ENCODE measurements around the gene RPTOR.

Gene RPTOR

GRCh38 chr17:80765241-80765961 is 220.8 kb downstream of the RPTOR start:
- Histone ChIP-seq H3K79me2 (ENCODE audit: insufficient read depth, low read length) (peaks cover 12% of the 10 kb centered on the region), H3K4me1 (ENCODE audit: insufficient read depth, low read length, severe bottlenecking) (peaks cover 75% of the 10 kb centered on the region), H3K9ac (ENCODE audit: low read length) (peak overlapping the region; percentile 47), H3K9me2 (ENCODE audit: low read depth, low read length) (no peaks in the 10 kb centered on the region), H3K36me3 (ENCODE audit: insufficient read depth, low read length) (peaks cover 81% of the 10 kb centered on the region), H3K4me2 (ENCODE audit: low read length) (peak overlapping the region; percentile 49), H3K27ac (ENCODE audit: low read depth, low read length, poor library complexity, severe bottlenecking) (peak overlapping the region; percentile 92), H3K4me3 (ENCODE audit: low read depth, low read length, poor library complexity, severe bottlenecking) (peak overlapping the region; percentile 8), H3K27me3 (ENCODE audit: insufficient read depth, low read length) (no peaks in the 10 kb centered on the region), H4K20me1 (ENCODE audit: insufficient read depth, low read length) (no peaks in the 10 kb centered on the region), H2AFZ (ENCODE audit: low read length) (no peak overlapping the region), H3K9me3 (ENCODE audit: low read length) (no peaks in the 10 kb centered on the region), H3F3A (ENCODE audit: insufficient read depth, low read length) (no peaks in the 10 kb centered on the region)
- TF ChIP-seq EZH2 (IDR thresholded peaks at IDR 0.05; ENCODE audit: borderline replicate concordance, low read length) (no peak), CTCF (IDR thresholded peaks at IDR 0.05; ENCODE audit: low read length) (no peak)

GRCh38 chr17:80766290-80766855 is 221.7 kb downstream of the RPTOR start:
- Histone ChIP-seq H3K4me2 (ENCODE audit: low read length) (no peak overlapping the region), H4K20me1 (ENCODE audit: insufficient read depth, low read length) (no peaks in the 10 kb centered on the region), H3K4me1 (ENCODE audit: insufficient read depth, low read length, severe bottlenecking) (peaks cover 75% of the 10 kb centered on the region), H3K36me3 (ENCODE audit: insufficient read depth, low read length) (peaks cover 84% of the 10 kb centered on the region), H2AFZ (ENCODE audit: low read length) (no peak overlapping the region), H3K9ac (ENCODE audit: low read length) (no peak overlapping the region; the same call in 1 of the 2 replicates), H3K27ac (ENCODE audit: low read depth, low read length, poor library complexity, severe bottlenecking) (peak overlapping the region; percentile 92), H3K4me3 (ENCODE audit: low read depth, low read length, poor library complexity, severe bottlenecking) (no peak overlapping the region), H3K9me2 (ENCODE audit: low read depth, low read length) (no peaks in the 10 kb centered on the region), H3K9me3 (ENCODE audit: low read length) (no peaks in the 10 kb centered on the region), H3F3A (ENCODE audit: insufficient read depth, low read length) (no peaks in the 10 kb centered on the region), H3K27me3 (ENCODE audit: insufficient read depth, low read length) (no peaks in the 10 kb centered on the region), H3K79me2 (ENCODE audit: insufficient read depth, low read length) (peaks cover 12% of the 10 kb centered on the region)
- TF ChIP-seq EZH2 (IDR thresholded peaks at IDR 0.05; ENCODE audit: borderline replicate concordance, low read length) (no peak), CTCF (IDR thresholded peaks at IDR 0.05; ENCODE audit: low read length) (no peak)

GRCh38 chr17:80768389-80768788 is 223.8 kb downstream of the RPTOR start:
- no peak overlapping the region for H3K4me2 ChIP-seq (ENCODE audit: low read length)
- H3K4me1 ChIP-seq (ENCODE audit: insufficient read depth, low read length, severe bottlenecking) = peaks cover 76% of the 10 kb centered on the region
- no peaks in the 10 kb centered on the region for H3K9me3 ChIP-seq (ENCODE audit: low read length)
- H4K20me1 ChIP-seq (ENCODE audit: insufficient read depth, low read length) = no peaks in the 10 kb centered on the region
- no peak overlapping the region for H3K9ac ChIP-seq (ENCODE audit: low read length)
- H3K79me2 ChIP-seq (ENCODE audit: insufficient read depth, low read length) = peaks cover 10% of the 10 kb centered on the region
- H3K9me2 ChIP-seq (ENCODE audit: low read depth, low read length) = no peaks in the 10 kb centered on the region
- TF ChIP-seq EZH2 (IDR thresholded peaks at IDR 0.05; ENCODE audit: borderline replicate concordance, low read length) (no peak), CTCF (IDR thresholded peaks at IDR 0.05; ENCODE audit: low read length) (no peak)
- H3F3A ChIP-seq (ENCODE audit: insufficient read depth, low read length) = no peaks in the 10 kb centered on the region
- no peaks in the 10 kb centered on the region for H3K27me3 ChIP-seq (ENCODE audit: insufficient read depth, low read length)
- no peak overlapping the region for H3K4me3 ChIP-seq (ENCODE audit: low read depth, low read length, poor library complexity, severe bottlenecking)
- peak overlapping the region; percentile 44 for H3K27ac ChIP-seq (ENCODE audit: low read depth, low read length, poor library complexity, severe bottlenecking)
- H2AFZ ChIP-seq (ENCODE audit: low read length) = no peak overlapping the region
- H3K36me3 ChIP-seq (ENCODE audit: insufficient read depth, low read length) = peaks cover 78% of the 10 kb centered on the region

Data from OCI-LY1 (cell line).